ENCODE results near the gene HVCN1.

The HVCN1 gene

GRCh38 chr12:110600254-110600653 lies 88.7 kb downstream of the HVCN1 start:
- H3K36me3 ChIP-seq (ENCODE audit: control insufficient read depth, insufficient read depth, low read length): no peaks in the 10 kb centered on the region
- WGBS, 2 experiments: 76 to 84% methylated on average over 4 of the region's 4 CpGs
- no peaks in the 10 kb centered on the region for H3K4me1 ChIP-seq (ENCODE audit: control insufficient read depth, insufficient read depth, low read length)
- no peak overlapping the region for H3K4me3 ChIP-seq (ENCODE audit: insufficient read depth, low read depth, low read length)
- no peaks in the 10 kb centered on the region for H3K27me3 ChIP-seq (ENCODE audit: control insufficient read depth, insufficient read depth, low read length, poor library complexity, severe bottlenecking)
- H3K9me3 ChIP-seq (ENCODE audit: control insufficient read depth, low read length): no peaks in the 10 kb centered on the region
- H3K27ac ChIP-seq (ENCODE audit: insufficient read depth, low read depth, low read length, poor library complexity, severe bottlenecking): no peak overlapping the region

- Histone ChIP-seq H3K4me3 (ENCODE audit: insufficient read depth, low read depth, low read length) (no peak overlapping the region), H3K9me3 (ENCODE audit: control insufficient read depth, low read length) (no peaks in the 10 kb centered on the region), H3K27me3 (ENCODE audit: control insufficient read depth, insufficient read depth, low read length, poor library complexity, severe bottlenecking) (no peaks in the 10 kb centered on the region), H3K27ac (ENCODE audit: insufficient read depth, low read depth, low read length, poor library complexity, severe bottlenecking) (no peak overlapping the region), H3K4me1 (ENCODE audit: control insufficient read depth, insufficient read depth, low read length) (no peaks in the 10 kb centered on the region), H3K36me3 (ENCODE audit: control insufficient read depth, insufficient read depth, low read length) (no peaks in the 10 kb centered on the region)
- WGBS, 2 experiments: 96 to 97% methylated on average over 4 of the region's 4 CpGs
Measured at GRCh38 chr12:110599334-110599733, 89.6 kb downstream of the HVCN1 start.
